ENCODE results near the gene CD244.
"Not testable (repeated sequence)": the region's sequence is repeated elsewhere in the genome, so short reads cannot be mapped to it uniquely, and the experiment has no call there.

CD244 gene, protein sequence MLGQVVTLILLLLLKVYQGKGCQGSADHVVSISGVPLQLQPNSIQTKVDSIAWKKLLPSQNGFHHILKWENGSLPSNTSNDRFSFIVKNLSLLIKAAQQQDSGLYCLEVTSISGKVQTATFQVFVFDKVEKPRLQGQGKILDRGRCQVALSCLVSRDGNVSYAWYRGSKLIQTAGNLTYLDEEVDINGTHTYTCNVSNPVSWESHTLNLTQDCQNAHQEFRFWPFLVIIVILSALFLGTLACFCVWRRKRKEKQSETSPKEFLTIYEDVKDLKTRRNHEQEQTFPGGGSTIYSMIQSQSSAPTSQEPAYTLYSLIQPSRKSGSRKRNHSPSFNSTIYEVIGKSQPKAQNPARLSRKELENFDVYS

DNA sequence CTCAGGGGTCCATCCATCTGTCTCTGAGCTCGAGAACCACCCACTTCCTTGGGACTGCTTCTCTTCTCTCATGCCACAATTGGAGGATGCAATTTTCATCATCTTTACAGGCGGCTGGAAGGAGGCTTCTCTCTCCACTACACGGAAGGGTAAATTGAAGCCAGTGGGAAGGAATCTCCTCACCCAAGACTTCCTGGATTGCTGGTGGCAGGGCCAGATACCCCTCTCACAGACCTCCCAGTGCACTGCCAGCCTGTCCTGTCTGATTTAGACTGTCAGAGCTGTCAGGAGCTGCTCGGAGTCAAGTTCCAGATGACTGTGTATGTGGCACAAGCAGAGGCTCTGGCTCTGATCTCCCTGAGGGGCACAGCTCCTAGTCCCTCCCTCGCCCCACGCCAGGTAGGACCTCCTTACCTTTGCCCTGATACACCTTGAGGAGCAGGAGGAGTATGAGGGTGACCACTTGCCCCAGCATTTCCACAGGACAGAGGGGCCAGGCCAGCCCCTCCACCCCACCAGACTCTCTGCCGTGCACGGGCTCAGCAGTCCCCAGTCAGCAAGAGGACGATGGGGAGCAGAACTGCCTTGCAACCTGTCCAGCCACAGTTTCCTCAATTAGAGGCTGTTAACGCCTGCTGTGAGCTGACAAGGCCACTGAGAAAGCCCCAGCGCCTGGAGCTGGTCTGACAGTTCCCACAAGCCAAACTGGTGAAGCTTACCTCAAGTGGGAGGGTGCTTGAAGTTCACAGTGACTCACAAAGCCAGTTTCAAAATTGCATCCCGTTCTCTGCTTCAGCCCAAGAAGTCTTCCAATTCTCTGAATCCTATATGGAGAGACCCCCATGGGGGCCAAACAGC lies at the start of gene CD244:
TSS of gene CD244 (minus strand) at position 685 of the 858 bp plus-strand sequence. CDS start at position 475, 210 bp downstream.
- no peak for DNase-seq (ENCODE audit: low read depth in 2 of 2)

DNA sequence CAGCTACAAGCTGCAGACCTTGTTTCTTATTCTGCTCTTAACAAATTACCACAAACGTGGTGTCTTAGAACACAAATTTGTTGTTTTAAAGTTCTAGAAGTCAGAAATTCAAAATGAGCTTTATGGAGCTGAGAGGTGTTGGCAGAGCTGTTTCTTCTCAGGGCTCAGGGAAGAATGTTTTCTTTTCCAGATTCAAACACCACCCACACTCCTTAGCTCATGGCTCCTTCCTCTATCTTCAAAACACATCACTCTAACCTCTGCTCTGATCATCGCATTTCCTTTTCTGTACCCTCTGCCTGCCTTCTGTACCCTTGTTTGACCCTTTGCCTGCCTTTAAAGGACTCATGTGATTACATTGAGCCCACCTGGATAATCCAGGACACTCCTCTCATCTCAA lies 49.2 kb upstream of the CD244 start:
- DNase-seq (ENCODE audit: low read depth in 2 of 2) = no peak

DNA sequence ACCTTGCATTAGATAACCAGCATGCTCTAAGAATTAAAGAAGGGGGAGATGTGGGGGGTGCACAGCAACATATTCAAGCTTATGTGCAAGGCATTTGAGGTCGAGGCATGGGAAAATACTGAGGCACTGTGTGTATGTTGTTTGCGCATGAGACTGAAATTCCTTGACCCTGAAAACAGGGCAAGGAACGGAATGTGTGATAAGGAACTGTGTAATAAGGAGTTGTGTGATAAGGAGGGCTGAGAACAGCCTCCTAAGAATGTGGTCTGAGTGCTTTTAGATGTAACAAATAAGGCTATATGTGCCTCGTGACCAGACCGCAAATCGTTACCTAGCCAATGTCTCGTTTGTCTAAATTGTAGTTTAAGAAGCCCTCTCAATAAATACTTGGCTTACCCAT lies 48.8 kb upstream of the CD244 start:
- DNase-seq (ENCODE audit: low read depth in 2 of 2) = no peak

DNA sequence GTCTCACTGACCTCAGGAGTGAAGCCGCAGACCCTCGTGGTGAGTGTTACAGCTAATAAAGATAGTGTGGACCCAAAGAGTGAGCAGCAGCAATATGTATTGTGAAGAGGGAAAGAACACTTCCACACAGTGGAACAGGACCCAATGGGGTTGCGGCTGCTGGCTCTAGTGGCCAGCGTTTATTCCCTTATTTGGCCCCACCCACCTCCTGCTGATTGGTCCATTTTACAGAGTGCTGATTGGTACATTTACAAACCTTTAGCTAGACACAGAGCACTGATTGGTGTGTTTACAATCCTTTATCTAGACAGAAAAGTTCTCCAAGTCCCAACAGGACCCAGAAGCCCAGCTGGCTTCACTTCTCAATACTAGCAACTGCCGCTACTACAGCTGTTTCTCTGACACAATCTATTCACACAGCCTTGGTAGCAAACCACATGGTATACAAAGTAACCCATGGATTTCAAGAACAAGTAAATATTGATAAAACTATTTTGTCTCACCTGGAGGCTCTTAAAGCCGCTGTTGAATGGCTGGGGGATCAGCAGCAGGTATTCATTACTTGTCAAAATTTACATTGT lies 47.6 kb upstream of the CD244 start:
- DNase-seq (ENCODE audit: low read depth in 2 of 2) = no peak

DNA sequence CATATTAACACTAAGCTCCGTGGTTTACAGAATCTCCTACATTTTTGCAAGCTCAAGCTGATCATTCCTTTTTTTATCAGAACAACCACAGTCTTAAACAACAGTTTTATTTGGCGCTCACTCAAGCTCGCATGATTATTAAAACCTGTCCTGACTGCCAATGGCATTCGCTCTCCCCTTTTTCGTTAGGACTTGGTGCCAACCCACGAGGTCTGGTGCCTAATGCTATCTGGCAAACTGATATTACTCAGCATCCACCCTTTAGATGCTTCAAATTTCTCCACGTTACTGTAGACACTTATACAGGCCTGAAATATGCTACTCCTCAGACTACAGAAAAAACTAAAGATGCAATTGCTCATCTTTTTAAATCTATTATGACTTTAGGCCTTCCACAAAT lies 45.3 kb upstream of the CD244 start:
- DNase-seq (ENCODE audit: low read depth in 2 of 2) = no peak

DNA sequence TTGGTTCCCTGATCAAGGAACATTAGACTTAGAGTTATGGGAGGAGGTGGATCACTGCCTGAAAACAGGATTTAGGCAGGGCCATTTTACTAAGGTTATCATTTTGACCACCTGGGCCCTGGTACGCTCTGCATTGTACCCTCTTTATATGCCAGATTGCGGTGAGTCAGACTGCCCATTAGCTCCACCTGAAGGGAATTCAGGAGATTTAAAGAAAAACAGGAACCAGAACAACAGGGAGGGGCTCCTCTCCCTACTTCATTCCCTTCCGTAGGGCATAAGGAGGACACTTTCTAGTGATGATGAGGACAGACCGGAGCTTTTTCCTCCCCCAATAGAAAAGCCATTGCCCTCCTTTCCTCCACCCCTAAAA lies 42.9 kb upstream of the CD244 start:
- no peak for DNase-seq (ENCODE audit: low read depth in 2 of 2)

DNA sequence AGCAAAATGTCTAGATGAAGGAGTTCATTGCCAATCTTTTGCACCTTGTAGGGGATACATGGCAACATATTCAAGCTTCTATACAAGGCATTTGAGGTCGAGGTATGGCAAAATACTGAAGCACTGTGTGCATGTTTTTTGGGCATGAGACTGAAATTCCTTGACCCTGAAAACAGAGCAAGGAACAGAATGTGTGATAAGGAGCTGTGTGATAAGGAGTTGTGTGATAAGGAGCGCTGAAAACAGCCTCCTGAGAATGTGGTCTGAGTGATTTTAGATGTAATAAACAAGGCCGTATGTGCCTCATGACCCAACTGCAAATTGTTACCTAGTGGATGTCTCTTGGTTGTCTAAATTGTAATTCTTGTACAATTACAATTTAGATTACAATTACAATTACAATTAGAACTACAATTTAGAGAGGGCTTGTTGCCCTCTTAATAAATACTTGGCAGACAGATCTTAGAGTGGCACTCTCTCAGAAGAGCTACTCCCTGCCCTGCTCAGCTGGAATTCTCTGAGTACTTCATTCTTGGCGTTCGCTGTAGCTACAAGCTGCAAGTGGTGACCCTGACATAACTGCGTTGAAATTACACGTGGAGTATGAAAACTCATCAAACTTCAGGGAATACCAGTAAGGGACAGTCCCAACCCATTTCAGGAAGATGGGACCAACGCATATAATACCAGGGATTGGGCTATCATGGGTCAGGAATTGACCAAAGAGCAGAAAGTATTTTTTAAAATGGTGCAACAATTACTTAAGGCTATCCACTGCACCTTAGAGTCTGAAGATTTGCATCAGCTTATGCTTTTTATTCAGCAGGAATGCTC lies 42.3 kb upstream of the CD244 start:
- no peak for DNase-seq (ENCODE audit: low read depth in 2 of 2)

DNA sequence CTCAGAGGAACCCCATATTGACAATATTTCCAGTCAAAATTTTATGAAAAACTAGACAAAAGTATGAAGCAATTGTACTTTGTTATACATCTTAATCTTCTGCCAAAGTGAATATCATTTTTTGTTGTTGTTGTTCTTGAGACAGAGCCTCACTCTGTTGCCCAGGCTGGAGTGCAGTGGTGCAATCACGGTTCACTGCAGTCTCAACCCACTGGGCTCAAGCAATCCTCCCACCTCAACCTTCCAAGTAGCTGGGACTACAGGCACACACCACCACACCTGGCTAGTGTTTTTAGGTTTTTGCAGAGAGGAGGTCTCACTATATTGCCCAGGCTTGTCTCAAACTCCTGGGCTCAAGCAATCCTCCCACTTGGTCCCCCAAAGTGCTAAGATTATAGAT lies 39.6 kb upstream of the CD244 start:
- DNase-seq (ENCODE audit: low read depth in 2 of 2) = not testable (repeated sequence)

DNA sequence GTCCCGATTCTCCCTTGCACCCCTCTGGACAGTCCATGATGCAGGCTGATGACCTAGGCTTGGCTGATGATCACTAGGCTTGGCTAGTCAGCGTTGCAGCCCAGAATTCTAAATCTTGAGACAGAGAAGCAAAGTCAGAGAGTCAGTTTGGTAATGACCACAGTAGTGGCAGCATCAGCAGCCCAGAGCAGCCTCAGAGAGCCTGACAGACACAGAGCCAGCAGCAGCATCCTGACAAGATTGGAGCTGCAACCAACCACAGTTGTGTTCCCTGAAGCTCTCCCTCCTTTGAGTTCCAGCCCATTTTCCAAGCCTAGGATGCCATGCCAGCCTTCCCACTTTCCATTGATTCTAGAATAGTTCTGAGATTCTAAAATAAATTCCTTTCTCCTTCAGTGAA lies 39.1 kb upstream of the CD244 start:
- DNase-seq (ENCODE audit: low read depth in 2 of 2) = no peak

DNA sequence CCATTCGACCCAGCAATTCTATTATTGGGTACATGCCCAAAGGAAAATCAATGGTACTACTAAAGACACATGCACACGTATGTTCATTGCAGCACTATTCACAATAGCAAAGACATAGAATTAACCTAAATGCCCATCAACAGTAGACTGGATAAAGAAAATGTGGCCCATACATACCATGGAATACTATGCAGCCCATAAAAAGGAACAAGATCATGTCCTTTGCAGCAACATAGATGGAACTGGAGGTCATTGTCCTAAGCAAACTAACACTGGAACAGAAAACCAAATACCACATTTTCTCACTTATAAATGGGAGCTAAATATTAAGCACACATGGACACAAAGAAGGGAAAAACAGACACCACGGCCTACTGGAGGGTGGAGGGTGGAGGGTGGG lies 38.0 kb upstream of the CD244 start:
- DNase-seq (ENCODE audit: low read depth in 2 of 2) = not testable (repeated sequence)

DNA sequence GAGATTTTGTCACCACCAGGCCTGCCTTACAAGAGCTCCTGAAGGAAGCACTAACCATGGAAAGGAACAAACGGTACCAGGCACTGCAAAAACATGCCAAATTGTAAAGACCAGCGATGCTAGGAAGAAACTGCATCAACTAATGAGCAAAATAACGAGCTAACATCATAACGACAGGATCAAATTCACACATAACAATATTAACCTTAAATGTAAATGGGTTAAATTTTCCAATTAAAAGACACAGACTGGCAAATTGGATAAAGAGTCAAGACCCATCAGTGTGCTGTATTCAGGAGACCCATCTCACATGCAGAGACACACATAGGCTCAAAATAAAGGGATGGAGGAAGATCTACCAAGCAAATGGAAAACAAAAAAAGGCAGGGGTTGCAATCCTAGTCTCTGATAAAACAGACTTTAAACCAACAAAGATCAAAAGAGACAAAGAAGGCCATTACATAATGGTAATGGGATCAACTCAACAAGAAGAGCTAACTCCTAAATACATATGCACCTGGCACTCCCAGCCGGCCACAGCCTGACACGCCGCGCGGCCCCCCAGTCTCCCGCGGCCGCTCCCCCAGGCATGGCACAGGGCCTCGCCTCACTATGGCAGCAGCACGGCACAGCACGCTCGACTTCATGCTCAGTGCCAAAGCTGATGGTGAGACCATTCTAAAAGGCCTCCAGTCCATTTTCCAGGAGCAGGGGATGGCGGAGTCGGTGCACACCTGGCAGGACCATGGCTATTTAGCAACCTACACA lies 31.9 kb upstream of the CD244 start:
- not testable (repeated sequence) for DNase-seq (ENCODE audit: low read depth in 2 of 2)

DNA sequence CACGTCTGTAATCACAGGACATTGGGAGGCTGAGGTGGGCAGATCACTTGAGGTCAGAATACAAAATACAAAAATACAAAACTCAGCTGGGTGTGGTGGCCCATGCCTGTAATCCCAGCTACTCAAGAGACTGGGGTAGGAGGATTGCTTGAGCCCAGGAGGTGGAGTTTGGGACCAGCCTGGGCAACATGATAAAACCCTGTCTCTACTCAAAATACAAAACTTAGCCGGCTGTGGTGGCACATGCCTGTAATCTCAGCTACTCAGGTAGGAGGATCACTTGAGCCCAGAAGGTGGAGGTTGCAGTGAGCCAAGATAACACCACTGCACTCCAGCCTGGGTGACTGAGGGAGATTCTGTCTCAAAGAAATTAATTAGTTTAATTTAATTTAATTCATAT lies 28.8 kb upstream of the CD244 start:
- DNase-seq (ENCODE audit: low read depth in 2 of 2) = no peak

DNA sequence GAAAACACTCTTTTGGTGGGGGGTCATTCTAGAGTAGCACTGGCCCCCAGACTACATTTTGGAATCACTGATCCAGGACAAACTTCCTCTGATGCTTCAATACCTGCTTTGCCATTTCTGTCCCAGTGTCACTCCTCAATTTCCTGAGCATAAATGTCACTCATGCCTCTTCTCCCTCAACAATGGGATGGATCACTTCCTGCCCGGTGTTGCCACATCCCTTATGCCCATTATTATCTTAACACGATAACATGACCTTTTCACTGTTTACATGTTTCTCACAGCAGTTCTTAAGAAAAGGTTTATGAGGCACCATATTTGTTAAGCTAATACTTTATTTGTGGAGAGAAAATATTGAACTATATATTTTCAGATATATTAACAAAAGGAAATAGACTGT lies 26.2 kb upstream of the CD244 start:
- DNase-seq (ENCODE audit: low read depth in 2 of 2) = no peak

DNA sequence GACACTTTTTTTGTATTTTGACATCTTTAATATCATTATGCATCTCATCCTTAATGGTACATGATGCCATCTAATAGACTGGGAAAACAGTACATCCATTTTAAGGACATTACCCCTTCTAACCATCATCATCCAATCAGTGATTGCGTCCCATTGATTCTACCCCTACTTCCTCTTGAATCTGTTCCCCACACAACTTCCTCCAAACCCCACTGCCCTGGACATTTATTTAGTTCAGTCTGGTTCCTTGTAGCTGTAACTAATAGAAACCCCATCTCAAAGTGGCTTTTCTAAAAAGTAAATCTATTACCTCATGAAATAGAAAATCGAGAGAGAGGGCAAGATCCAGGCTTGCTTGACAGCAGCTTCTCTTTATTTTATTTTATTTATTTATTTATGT lies 24.4 kb upstream of the CD244 start:
- no peak for DNase-seq (ENCODE audit: low read depth in 2 of 2)

DNA sequence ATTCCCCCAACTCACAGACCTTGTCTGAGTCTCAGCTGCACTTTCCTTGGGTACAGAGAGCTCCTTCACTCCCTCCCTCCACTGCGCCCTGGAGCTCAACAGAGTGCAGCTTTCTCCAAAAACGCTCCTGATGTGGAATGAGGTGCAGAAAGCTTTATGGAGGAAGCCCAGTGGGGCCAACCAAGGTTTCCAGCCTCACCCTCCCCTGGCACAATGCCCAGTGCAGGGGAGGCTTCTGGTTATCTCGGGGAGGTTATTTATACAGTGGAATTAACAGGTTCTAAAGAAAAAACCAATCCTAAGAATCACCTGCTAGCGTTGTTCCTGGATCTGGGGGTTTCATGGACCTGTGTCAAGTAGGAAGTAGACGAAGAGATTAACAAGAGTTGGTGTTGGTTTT lies 22.4 kb upstream of the CD244 start, which contains the start of gene ITLN1:
TSS of gene ITLN1 (minus strand) at position 139 of the 400 bp plus-strand sequence. CDS start 303 bp downstream, outside the sequence.
- no peak for DNase-seq (ENCODE audit: low read depth in 2 of 2)

DNA sequence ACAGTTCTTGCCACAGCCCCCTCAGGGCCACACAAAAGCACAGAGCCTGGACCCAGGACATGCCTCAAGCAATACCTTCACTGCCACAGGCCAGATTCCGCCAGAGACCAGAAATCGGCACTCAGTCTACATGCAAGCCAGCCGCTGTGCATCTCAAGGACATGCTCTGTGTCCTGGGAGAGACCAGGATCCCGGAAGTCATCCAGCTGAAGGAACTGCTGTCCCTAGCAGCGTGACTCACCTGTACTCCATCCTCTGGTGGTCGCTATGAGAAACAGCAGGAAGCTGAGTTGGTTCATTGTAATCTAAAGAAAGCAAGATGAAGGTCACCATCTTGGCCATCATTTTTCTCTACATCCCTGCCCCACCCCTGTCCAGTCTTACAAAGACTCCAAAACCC lies 21.9 kb upstream of the CD244 start:
- DNase-seq (ENCODE audit: low read depth in 2 of 2) = no peak

DNA sequence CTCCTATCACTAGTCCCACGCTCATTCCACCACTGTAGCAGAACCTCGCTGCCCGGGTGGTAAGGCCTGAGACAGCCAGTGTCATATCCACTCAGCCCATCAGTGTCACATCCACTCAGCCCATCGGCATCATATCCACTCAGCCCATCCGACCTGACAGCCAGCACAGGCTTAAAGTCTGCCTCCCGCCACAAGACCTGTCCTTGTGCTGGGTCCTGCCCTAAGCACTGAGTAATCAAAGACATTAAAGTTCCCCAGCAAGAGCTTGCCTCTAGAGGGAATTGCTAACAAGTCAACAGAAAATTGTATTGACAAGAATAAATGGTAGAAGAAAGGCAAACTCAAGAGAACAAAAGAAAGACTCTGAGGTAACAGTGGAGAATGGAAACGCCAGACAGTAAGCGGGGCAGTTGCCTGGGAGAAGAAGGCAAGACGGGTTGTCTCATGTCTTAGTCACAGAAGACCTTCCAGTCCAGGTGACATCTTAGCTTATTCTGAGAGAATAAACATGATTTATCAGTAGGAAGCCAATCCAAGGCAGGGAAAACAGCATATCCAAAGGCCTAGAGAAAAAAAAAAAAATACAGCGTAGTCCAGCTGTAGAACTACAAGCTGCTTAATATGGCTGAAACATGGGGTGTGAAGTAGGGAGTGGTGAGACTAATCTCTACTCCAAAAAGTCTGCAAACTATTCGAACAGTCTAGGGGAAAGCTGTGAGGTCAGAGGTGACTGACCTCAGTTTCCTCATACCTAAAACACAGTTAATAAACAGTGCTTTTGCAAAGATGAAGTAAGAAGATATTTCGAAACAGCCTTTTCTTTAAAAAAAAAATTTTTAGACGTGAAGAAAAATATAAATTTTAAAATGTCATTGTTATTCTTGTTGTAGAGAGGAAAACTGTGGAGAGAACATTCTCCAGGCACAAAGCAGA lies 21.2 kb upstream of the CD244 start:
- no peak for DNase-seq (ENCODE audit: low read depth in 2 of 2)

DNA sequence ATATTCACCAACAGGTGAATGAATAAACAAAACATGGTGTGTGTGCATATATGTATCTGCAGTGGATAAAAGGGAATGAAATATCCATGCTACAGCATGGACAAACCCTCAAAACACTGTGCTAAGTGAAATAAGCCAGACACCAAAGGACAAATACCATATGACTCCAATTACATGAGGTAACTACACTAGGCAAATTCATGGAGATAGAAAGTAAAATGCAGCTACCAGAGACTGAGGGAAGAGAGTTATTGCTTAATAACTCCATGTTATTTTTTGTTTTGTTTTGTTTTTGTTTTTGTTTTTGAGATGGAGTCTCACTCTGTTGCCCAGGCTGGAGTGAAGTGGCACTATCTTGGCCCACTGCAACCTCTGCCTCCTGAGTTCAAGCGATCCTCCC lies 19.9 kb upstream of the CD244 start:
- no peak for DNase-seq (ENCODE audit: low read depth in 2 of 2)

DNA sequence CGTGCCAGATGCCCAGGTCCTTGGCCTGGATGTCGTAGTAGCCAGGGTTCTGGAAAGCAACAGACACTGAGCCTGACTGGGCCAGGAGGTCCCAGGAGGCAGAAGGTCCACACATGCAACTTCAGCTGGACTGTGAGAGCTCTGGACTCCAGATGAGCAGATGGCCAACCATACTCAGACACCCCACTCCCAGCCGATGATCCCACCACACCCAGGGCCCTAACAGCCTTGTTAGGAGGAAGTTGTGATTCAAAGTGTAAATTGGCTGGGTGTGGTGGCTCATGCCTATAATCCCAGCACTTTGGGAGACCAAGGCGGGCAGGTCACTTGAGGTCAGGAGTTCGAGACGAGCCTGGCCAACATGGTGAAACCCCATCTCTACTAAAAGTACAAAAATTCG lies 18.6 kb upstream of the CD244 start:
- DNase-seq (ENCODE audit: low read depth in 2 of 2) = not testable (repeated sequence)

DNA sequence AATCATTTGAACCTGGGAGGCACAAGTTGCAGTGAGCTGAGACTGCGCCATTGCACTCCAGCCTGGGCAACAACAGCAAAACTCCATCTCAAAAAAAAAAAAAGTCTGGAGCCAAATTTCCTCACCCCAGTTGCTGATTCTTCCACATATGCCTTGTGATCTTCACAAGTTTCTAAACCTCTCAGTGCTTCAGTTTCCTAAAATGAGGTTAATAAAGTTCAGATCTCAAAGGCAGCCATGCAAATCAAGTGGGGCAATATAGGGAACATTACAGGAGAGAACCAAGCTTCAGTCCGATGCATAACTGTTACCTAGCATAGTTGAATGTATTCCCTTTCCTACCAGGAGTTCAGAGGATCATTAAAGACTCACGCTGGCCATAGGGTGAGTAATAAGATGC lies 17.5 kb upstream of the CD244 start:
- no peak for DNase-seq (ENCODE audit: low read depth in 2 of 2)

All from stimulated activated CD4-positive, alpha-beta T cell treated with anti-CD3 and anti-CD28 coated beads, Interleukin-1b, Interleukin-23, amount 100 ng/mL, for 1 hour (primary cell).